Stimulated activated CD8-positive, alpha-beta memory T cell treated with anti-CD3 and anti-CD28 coated beads, Interleukin-4, amount 100 ng/mL, for 24 hours (primary cell): Measurements from ENCODE around the gene CDK14.

ENCODE experiments used
- DNase-seq: peaks from one replicate; pipeline ENCODE4 v3.0.0-alpha.2; 2020; ENCODE audit warnings: low read depth

CDK14 gene

DNA sequence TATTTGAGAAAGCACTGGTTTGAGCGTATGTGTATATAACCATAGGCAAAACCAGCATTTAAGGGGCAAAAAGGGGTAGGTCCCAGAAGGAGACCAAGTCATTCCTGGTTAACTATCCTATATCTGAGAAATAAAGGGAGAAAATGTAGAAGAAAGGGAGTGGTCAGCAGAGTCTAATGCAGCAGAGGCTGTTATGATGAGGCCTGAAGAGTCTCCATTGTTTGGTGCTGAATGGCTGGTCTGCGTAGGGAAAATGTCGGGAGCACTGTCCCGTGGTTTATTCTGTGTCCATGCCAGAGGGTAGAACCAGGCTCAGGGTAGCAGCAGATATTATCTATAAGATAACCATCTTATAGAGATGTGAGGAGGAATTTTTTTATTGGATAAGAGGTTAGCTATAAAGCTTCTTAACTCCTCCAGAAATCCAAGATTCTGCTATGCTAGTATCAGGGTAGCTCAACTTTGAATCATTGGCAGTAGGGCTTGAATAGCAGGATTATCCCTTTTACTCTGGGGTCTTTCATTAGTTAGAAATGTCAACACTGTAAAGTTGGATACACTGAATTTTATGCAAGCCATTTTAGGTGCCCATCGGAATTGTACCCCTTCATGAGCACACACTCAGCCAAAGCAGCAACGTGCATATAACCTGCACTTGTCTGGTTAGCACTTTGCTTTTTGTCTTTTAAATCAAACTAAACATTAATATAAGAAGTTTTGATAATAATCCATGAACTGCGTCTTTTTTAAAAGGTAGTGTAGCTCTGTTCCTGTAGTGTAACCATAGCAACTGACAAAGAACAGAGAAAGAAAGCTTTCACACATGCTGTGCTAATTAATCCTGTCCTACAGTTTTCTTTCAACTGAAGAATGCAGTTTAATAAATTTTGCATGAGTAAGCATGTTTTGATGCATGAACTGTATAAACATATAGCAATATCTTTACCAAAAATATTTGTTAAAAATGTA is 356.1 kb downstream of the CDK14 start:
- DNase-seq: no peak

DNA sequence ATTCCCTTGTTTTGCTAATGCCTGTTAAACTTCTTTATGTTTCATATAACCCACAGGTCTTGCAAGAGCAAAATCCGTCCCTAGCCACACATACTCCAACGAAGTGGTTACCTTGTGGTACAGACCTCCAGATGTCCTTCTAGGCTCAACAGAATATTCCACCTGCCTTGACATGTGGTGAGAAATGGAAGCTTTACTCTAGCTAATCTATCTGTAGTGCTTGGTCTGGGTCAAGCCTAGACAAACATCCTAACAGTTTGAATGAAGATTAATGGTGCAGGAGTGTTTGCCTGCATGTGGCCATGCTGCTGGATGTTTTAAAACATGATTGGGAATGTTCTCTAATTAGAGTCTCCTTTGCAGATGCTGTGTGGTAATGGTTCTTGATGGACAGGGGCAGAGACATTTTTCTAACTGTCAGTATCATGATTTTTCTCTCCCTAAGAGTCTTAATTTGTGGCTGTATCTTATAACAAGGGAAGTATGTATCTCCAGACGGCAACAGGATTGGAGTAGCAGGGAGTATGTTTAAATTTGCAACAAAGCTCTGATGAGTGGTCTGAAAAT is 359.6 kb downstream of the CDK14 start:
- no peak for DNase-seq

GRCh38 chr7:90957883-90958282 is 361.8 kb downstream of the CDK14 start:
- no peak for DNase-seq

GRCh38 chr7:90958647-90959046 is 362.5 kb downstream of the CDK14 start:
- DNase-seq: no peak

- no peak for DNase-seq
Observed at GRCh38 chr7:90961037-90961725, 365.1 kb downstream of the CDK14 start.

GRCh38 chr7:90965211-90965610 is 369.1 kb downstream of the CDK14 start:
- no peak for DNase-seq

DNA sequence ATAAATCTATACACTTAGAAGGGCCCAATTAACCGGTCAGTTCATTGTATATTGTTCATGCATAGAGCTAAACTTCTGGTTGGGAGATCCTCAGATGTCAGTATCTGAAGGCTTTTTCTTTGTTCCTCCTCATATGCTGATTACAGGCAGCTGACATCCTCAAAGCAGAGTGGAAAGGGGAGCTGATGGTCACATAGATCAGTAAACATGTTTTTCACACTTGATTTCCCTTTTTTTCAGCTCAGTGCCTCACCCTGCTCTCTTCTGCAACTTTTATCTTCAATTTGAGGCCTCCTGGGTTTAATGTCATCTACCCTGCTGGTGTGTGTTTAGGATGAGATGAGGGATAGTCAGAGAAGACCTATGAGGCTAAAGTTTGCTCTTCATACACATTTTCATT is 370.2 kb downstream of the CDK14 start:
- DNase-seq: no peak

DNA sequence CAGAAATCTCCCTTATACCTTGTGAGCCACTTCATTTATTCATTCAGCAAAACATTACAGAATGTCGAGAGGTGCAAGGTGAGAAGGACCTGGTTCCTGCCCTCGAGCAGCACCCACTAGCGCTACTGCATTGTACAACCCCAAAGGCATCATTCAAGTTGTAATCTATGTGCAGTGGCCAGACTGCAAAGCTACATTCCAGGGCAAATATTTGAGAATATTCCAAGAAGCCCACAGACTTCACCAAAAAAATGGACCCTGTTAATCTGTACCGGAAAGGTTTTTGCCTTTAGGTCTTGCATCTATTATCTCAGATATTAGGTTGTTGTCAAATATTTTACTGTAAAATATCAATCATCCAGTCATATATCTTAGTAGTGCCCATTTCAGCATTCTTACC is 372.8 kb downstream of the CDK14 start:
- DNase-seq: no peak

GRCh38 chr7:90972906-90973550 is 376.9 kb downstream of the CDK14 start:
- DNase-seq: no peak

- no peak for DNase-seq
Observed at GRCh38 chr7:90977056-90977455, 380.9 kb downstream of the CDK14 start.

DNA sequence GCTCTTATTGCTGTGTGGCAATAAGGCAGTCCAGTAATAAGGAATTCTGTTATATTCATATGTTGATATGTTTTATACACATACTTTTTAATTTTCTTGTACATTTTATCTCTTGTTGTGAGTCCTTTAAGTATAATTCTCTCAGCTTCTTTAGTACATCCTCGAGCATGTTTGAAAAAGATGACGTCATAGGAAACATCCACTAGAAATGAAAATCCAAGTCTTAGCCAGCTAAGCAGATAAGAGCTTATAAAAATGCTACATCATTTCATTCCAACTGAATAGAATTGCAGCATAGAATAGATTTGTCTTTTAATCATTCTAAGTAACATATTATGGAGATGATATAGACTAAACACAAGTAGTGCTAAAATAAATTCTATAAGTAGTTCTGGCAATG is 384.4 kb downstream of the CDK14 start:
- no peak for DNase-seq

DNA sequence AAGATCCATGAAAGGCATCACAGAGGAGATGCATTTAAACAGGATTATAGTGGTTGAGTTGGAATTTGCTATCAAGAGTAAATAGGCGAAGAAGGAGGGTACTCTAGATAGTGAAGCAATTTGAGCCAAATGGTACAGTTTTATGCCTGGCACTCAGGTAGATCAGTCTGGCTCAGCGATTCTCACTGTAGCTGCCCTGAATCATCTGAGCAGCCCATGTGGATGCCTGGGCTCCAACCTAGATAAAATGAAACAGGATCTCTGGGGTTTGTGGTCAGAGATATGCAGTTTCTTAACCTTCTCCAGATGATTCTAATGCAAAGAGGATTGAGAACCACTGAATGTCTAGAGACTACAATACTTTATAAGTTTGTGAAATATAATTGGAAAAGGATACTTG is 386.1 kb downstream of the CDK14 start:
- no peak for DNase-seq

- DNase-seq: no peak
Observed at GRCh38 chr7:90984692-90985091, 388.6 kb downstream of the CDK14 start.

- DNase-seq: no peak
Observed at GRCh38 chr7:90988516-90988915, 392.4 kb downstream of the CDK14 start.

GRCh38 chr7:90988996-90989765 is 393.1 kb downstream of the CDK14 start:
- no peak for DNase-seq

DNA sequence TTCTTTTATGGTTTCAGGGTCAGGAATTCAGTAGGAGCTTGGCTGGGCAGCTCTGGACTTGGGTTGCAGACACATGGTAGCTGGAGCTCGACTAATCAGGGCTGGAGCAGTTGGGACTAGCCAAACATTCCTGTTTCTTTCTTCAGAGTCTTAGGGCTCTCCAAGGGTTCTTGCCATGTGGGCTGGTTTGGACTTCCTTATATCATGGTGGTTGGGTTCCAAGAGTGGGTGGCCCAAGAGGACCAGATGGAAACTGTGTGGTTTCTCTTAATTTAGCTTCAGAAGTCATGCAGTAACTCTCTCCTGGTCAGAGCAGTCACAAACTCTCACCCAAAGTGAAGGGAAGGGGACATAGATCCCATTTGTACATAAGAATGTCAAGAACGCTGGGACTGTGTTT is 398.0 kb downstream of the CDK14 start:
- no peak for DNase-seq

- no peak for DNase-seq
Observed at GRCh38 chr7:90994601-90995000, 398.5 kb downstream of the CDK14 start.

GRCh38 chr7:90995996-90996395 is 399.9 kb downstream of the CDK14 start:
- no peak for DNase-seq

DNA sequence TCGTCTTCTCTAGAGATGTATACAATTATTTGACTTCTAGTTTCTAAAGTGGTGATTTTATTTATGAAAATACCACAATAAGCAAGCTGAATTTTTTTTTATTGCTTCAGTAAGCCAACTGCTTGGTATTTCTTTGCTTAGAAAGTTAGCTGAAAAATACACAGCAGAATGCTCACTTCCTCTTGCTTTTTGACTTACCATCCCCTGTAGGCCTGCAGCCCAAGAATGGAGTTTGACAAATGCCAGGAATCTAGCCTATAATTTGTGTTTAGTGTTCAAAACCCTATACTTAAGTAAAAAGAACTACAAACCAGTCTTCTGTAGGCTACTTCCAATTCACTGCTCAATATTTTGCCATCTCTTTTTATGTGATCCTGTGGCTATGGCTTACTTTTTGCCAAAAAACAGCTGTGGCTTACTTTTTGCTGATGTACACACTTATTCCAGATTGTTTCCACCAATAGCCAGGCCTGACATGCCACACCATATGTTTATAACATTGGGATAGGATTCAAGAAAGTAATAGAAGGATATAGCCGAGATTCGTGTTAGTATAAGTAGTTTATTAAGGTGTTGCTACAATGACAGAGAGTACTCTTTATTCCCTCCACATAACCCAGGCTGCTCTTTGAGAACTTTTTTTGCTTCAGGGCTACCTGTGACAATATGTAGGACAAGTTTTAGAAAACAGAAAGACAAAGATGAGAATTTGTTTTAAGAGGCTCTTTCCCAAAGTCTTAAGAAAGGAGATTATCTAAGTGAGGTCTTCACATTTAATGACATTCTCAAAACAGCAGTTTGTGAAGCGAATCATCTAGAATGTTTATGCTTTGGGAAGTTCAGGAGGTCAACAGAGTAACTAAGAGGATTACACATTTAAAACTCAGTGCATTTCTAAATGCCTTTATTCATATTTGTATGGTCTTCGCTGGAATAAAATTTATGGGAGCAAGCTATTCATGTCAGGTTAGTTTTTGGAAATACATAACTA is 404.2 kb downstream of the CDK14 start:
- no peak for DNase-seq

DNA sequence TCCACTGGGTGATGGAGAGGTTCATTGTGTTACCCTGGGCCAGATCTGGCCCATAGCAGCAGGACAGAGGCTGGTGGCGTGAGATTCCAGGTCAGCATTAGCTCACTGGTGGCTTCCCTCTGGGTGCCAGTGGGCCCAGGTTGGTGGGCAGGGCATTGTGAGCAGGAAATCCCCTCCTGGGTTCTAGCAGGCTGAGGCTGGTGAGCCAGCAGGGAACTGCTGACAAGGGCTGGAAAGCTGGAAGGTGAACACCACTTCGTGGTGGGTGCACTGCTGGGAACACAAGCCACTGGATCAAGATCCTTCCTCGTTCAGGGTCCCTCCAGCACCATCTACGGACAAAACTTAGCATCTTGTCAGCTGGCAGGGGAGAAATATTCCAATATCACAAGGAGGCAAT is 408.9 kb downstream of the CDK14 start:
- no peak for DNase-seq

GRCh38 chr7:91005841-91006240 is 409.7 kb downstream of the CDK14 start:
- no peak for DNase-seq
